ENCODE results near the gene SVOPL. TPM values are rescaled to one million over a fixed set of nuclear protein-coding genes. Genes with fewer than 3 reads are reported as not detected.
"Not testable (repeated sequence)": the region's sequence is repeated elsewhere in the genome, so short reads cannot be mapped to it uniquely, and the experiment has no call there.

Gene SVOPL
- total and polyA plus RNA-seq, 2 donors (not counting 1 experiment from before 2014, with no cell fraction given), result not detected

GRCh38 chr7:138690495-138690894, 10.7 kb downstream of the SVOPL start:
- Mint-ChIP-seq H3K4me3 (no peak overlapping the region), H3K27me3 (no peaks in the 10 kb centered on the region), H3K9me3 (ENCODE audit: insufficient read depth) (peaks cover 7% of the 10 kb centered on the region), H3K4me1 (no peaks in the 10 kb centered on the region), H3K27ac (no peak overlapping the region)
- peaks cover 0 to 2% (median 0%) of the 10 kb centered on the region in 4 experiments for H3K27me3 ChIP-seq (replicated peaks in 1 of 4; ENCODE audit: control extremely low read depth in 1 of 4, control insufficient read depth in 3 of 4, insufficient read depth in 4 of 4, low read length in 3 of 4)
- no peaks in the 10 kb centered on the region for H3K4me1 ChIP-seq (ENCODE audit: control insufficient read depth in 2 of 2, insufficient read depth in 2 of 2, low read length in 2 of 2)
- no peak overlapping the region for H2AFZ ChIP-seq (ENCODE audit: insufficient read depth, low read depth, low read length, poor library complexity, severe bottlenecking)
- WGBS (ENCODE audit: insufficient coverage), result 100% methylated on average over 1 of the region's 2 CpGs
- no peak overlapping the region for H3K4me2 ChIP-seq (replicated peaks; ENCODE audit: low read depth, low read length, poor library complexity, severe bottlenecking)
- POLR2A ChIA-PET, result no interaction called here
- TF ChIP-seq EZH2 (IDR thresholded peaks at IDR 0.05; ENCODE audit: borderline replicate concordance, insufficient read depth, low read depth, low read length, poor library complexity, severe bottlenecking) (no peak), CTCF (IDR thresholded peaks at IDR 0.05) (no peak)
- no peak for ATAC-seq (ENCODE audit: low read depth)
- intact Hi-C loops (cut with micrococcal nuclease), result no loop called here
- no peak overlapping the region for H3K27ac ChIP-seq (ENCODE audit: low read length in 2 of 2)
- no peak overlapping the region for H3K4me3 ChIP-seq (ENCODE audit: control extremely low read depth in 1 of 5, extremely low read depth in 1 of 5, insufficient read depth in 1 of 5, low read depth in 2 of 5, low read length in 4 of 5)
- no peaks in the 10 kb centered on the region for H3K36me3 ChIP-seq (replicated peaks in 1 of 2; ENCODE audit: control extremely low read depth in 1 of 2, control insufficient read depth in 1 of 2, extremely low read depth in 1 of 2, insufficient read depth in 2 of 2, low read length in 1 of 2)
- H3K9me3 ChIP-seq (ENCODE audit: control extremely low read depth in 1 of 3, control insufficient read depth in 2 of 3, insufficient read depth in 1 of 3, low read length in 2 of 3), result peaks cover 0 to 6% (median 0%) of the 10 kb centered on the region in 3 donors
- H3K79me2 ChIP-seq (ENCODE audit: control insufficient read depth, insufficient read depth, low read length), result no peaks in the 10 kb centered on the region
- CTCF ChIA-PET, result no interaction called here
- H3K9ac ChIP-seq (ENCODE audit: low read length), result no peak overlapping the region
- no peak for DNase-seq
- H4K20me1 ChIP-seq (ENCODE audit: control insufficient read depth, insufficient read depth, low read length, poor library complexity, severe bottlenecking), result no peaks in the 10 kb centered on the region

GRCh38 chr7:138688037-138688436, 13.1 kb downstream of the SVOPL start:
- H3K9me3 ChIP-seq (ENCODE audit: control extremely low read depth in 1 of 3, control insufficient read depth in 2 of 3, insufficient read depth in 1 of 3, low read length in 2 of 3); CTCF ChIA-PET; H3K4me1 Mint-ChIP-seq; H3K79me2 ChIP-seq (ENCODE audit: control insufficient read depth, insufficient read depth, low read length); H3K27me3 Mint-ChIP-seq; H3K27ac ChIP-seq (ENCODE audit: low read length in 2 of 2); H4K20me1 ChIP-seq (ENCODE audit: control insufficient read depth, insufficient read depth, low read length, poor library complexity, severe bottlenecking); H3K27me3 ChIP-seq (replicated peaks in 1 of 4; ENCODE audit: control extremely low read depth in 1 of 4, control insufficient read depth in 3 of 4, insufficient read depth in 4 of 4, low read length in 3 of 4); H3K9me3 Mint-ChIP-seq (ENCODE audit: insufficient read depth); ATAC-seq (ENCODE audit: low read depth); POLR2A ChIA-PET; H3K4me1 ChIP-seq (ENCODE audit: control insufficient read depth in 2 of 2, insufficient read depth in 2 of 2, low read length in 2 of 2); H2AFZ ChIP-seq (ENCODE audit: insufficient read depth, low read depth, low read length, poor library complexity, severe bottlenecking); H3K9ac ChIP-seq (ENCODE audit: low read length); H3K27ac Mint-ChIP-seq; H3K4me3 ChIP-seq (ENCODE audit: control extremely low read depth in 1 of 5, extremely low read depth in 1 of 5, insufficient read depth in 1 of 5, low read depth in 2 of 5, low read length in 4 of 5); intact Hi-C loops (cut with micrococcal nuclease); H3K36me3 ChIP-seq (replicated peaks in 1 of 2; ENCODE audit: control extremely low read depth in 1 of 2, control insufficient read depth in 1 of 2, extremely low read depth in 1 of 2, insufficient read depth in 2 of 2, low read length in 1 of 2); H3K4me2 ChIP-seq (replicated peaks; ENCODE audit: low read depth, low read length, poor library complexity, severe bottlenecking); DNase-seq; H3K4me3 Mint-ChIP-seq: not testable (repeated sequence)
- 90% methylated on average over 2 of the region's 6 CpGs for WGBS (ENCODE audit: insufficient coverage)
